ENCODE measurements around the gene ARHGAP6.

DNA sequence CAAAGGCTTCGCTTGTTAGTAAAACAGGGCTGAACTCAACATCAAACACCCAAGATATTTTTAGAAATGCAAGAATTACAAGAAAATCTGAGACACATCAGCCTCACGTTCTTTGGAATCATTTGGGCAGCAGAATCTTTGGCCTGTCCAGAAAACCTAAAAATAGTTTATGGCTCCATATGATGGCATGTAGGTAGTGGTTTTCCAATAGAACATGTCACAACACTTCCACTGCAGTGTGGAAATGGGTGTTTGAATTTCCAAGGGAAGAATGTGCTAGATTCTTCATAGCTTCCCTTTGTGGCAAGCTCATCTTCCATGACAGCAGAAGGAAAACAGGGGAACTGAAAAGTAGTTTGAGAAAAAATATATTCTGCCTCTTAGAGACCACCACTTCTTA, 118.8 kb downstream of the ARHGAP6 start:
- TF ChIP-seq, protein P1, sequence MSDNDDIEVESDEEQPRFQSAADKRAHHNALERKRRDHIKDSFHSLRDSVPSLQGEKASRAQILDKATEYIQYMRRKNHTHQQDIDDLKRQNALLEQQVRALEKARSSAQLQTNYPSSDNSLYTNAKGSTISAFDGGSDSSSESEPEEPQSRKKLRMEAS (IDR thresholded peaks at IDR 0.05): no peak
- TF ChIP-seq TAF1 (IDR thresholded peaks at IDR 0.05; ENCODE audit: low read depth): no peak
- TF ChIP-seq TCF12 (IDR thresholded peaks at IDR 0.05; ENCODE audit: low read depth): no peak
- TF ChIP-seq NFIC (IDR thresholded peaks at IDR 0.05): no peak
- TF ChIP-seq, protein P2, sequence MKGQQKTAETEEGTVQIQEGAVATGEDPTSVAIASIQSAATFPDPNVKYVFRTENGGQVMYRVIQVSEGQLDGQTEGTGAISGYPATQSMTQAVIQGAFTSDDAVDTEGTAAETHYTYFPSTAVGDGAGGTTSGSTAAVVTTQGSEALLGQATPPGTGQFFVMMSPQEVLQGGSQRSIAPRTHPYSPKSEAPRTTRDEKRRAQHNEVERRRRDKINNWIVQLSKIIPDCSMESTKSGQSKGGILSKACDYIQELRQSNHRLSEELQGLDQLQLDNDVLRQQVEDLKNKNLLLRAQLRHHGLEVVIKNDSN (IDR thresholded peaks at IDR 0.05): no peak
- no peak for TF ChIP-seq EP300 (IDR thresholded peaks at IDR 0.05; ENCODE audit: borderline replicate concordance)
- no peak for TF ChIP-seq YY1 (IDR thresholded peaks at IDR 0.05; ENCODE audit: low read depth)
- no peak for TF ChIP-seq RAD21 (IDR thresholded peaks at IDR 0.05; ENCODE audit: low read depth)
- no peak for TF ChIP-seq EGR1 (IDR thresholded peaks at IDR 0.05)
- TF ChIP-seq ZBTB7A (IDR thresholded peaks at IDR 0.05; ENCODE audit: low read depth): no peak
- TF ChIP-seq, protein P3, sequence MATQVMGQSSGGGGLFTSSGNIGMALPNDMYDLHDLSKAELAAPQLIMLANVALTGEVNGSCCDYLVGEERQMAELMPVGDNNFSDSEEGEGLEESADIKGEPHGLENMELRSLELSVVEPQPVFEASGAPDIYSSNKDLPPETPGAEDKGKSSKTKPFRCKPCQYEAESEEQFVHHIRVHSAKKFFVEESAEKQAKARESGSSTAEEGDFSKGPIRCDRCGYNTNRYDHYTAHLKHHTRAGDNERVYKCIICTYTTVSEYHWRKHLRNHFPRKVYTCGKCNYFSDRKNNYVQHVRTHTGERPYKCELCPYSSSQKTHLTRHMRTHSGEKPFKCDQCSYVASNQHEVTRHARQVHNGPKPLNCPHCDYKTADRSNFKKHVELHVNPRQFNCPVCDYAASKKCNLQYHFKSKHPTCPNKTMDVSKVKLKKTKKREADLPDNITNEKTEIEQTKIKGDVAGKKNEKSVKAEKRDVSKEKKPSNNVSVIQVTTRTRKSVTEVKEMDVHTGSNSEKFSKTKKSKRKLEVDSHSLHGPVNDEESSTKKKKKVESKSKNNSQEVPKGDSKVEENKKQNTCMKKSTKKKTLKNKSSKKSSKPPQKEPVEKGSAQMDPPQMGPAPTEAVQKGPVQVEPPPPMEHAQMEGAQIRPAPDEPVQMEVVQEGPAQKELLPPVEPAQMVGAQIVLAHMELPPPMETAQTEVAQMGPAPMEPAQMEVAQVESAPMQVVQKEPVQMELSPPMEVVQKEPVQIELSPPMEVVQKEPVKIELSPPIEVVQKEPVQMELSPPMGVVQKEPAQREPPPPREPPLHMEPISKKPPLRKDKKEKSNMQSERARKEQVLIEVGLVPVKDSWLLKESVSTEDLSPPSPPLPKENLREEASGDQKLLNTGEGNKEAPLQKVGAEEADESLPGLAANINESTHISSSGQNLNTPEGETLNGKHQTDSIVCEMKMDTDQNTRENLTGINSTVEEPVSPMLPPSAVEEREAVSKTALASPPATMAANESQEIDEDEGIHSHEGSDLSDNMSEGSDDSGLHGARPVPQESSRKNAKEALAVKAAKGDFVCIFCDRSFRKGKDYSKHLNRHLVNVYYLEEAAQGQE (IDR thresholded peaks at IDR 0.05; ENCODE audit: low read depth): no peak
- TF ChIP-seq CREB1 (IDR thresholded peaks at IDR 0.05; ENCODE audit: low read depth): no peak
- TF ChIP-seq CEBPB (IDR thresholded peaks at IDR 0.05): no peak
